ENCODE results near the gene TMEM150C.
A peak's percentile ranks its signal among the peaks of the same experiment; 100 is the strongest.
"Not testable (repeated sequence)": the region's sequence is repeated elsewhere in the genome, so short reads cannot be mapped to it uniquely, and the experiment has no call there.

Gene TMEM150C

GRCh38 chr4:82510216-82510615, 51.6 kb downstream of the TMEM150C start:
- DNase-seq = no peak

GRCh38 chr4:82508806-82509428, 52.9 kb downstream of the TMEM150C start:
- no peak for DNase-seq

- DNase-seq = no peak
Observed at GRCh38 chr4:82508011-82508410, 53.8 kb downstream of the TMEM150C start.

GRCh38 chr4:82501154-82501442, 60.7 kb downstream of the TMEM150C start:
- DNase-seq = peak; percentile 82

- peak; percentile 97 for DNase-seq
Observed at GRCh38 chr4:82500435-82501153, 61.2 kb downstream of the TMEM150C start.

GRCh38 chr4:82499738-82500434, 61.9 kb downstream of the TMEM150C start:
- DNase-seq = peak; percentile 40

- no peak for DNase-seq
Observed at GRCh38 chr4:82496349-82496748, 65.4 kb downstream of the TMEM150C start.

- DNase-seq = no peak
Observed at GRCh38 chr4:82495666-82496065, 66.1 kb downstream of the TMEM150C start.

GRCh38 chr4:82493721-82494425, 67.9 kb downstream of the TMEM150C start:
- DNase-seq = no peak

GRCh38 chr4:82491251-82491960, 70.4 kb downstream of the TMEM150C start:
- DNase-seq = no peak

GRCh38 chr4:82489987-82490386, 71.8 kb downstream of the TMEM150C start:
- DNase-seq = no peak

- DNase-seq = no peak
Observed at GRCh38 chr4:82489076-82489475, 72.7 kb downstream of the TMEM150C start.

- DNase-seq = no peak
Observed at GRCh38 chr4:82484996-82485783, 76.6 kb downstream of the TMEM150C start.

- no peak for DNase-seq
Observed at GRCh38 chr4:82482387-82482786, 79.4 kb downstream of the TMEM150C start.

- DNase-seq = no peak
Observed at GRCh38 chr4:82481506-82481840, 80.3 kb downstream of the TMEM150C start.

GRCh38 chr4:82480771-82481505, 80.8 kb downstream of the TMEM150C start:
- DNase-seq = no peak

GRCh38 chr4:82479562-82479961, 82.2 kb downstream of the TMEM150C start:
- DNase-seq = no peak

- DNase-seq = not testable (repeated sequence)
Observed at GRCh38 chr4:82477469-82477868, 84.3 kb downstream of the TMEM150C start.

GRCh38 chr4:82475931-82476330, 85.9 kb downstream of the TMEM150C start:
- not testable (repeated sequence) for DNase-seq

GRCh38 chr4:82473621-82474164, 88.1 kb downstream of the TMEM150C start:
- no peak for DNase-seq

- DNase-seq = not testable (repeated sequence)
Observed at GRCh38 chr4:82473080-82473479, 88.7 kb downstream of the TMEM150C start.
